GM18868 (cell line): Measurements from ENCODE around the gene RGS12.

Experiments
- ATAC-seq: cut with Tn5 transposase; IDR thresholded peaks from one replicate; pipeline ENCODE4 v1.9.1; 2021; ENCODE audit warnings: mild to moderate bottlenecking, moderate library complexity; ENCODE audit not compliant: unreplicated experiment

Gene RGS12

DNA sequence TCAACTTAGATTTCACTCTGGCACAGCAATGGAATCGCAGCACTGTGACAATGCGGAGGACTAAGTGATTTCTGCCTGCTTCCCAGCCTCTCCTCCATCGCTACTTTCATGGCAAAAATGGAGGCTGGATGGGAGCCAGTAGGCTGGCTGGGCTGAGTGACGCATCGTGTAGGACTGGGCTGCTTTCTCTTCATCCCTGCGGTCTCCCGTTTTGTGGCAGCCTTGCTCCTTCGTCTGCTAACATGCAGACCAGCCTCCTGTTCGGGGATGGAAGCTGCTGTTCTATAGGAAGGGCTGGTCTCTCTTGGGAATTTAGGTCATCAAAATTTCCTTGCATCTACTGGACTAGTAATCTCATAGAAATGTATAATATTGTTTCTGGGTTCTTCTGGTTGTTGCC is 15.8 kb upstream of the RGS12 start:
- no peak for ATAC-seq

DNA sequence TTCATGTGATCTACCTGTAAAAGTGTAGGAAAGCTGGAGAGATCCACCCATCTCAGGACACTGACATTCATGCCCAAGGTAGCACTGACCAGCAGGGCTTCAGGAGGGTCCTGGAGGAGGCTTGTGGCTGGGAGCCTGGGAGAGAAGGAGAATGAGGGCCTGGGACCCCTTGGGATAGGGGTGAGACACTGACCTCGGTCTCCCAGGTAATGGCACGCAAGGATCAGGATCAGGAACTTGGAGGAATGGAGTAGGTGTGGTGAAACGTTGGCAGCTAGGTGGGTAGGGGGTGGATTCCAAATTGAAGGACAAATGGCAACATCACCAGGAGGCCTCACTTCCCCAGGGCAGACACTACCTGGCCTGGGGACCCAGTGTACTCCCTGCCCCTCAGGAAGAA is 12.4 kb upstream of the RGS12 start:
- no peak for ATAC-seq

DNA sequence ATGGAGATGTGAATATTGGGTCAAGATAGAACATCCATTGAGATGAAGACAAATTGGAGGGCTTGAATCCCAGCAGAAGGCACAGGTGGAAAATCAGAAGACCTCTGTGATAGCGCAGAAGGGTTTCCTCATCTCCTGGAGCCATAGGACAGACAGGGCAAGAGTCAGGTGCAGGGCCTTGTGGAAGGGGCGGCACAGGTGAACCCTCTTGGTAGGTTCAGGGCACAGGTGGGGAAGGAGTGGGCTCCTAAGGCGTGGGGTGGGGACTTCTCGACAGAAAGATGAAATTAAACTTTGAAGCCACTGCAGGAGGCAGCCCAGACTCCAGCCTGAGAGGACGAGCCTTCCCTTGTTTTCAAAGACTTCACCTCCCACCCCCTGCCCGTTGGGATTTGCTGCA is 9.3 kb upstream of the RGS12 start:
- ATAC-seq: no peak

DNA sequence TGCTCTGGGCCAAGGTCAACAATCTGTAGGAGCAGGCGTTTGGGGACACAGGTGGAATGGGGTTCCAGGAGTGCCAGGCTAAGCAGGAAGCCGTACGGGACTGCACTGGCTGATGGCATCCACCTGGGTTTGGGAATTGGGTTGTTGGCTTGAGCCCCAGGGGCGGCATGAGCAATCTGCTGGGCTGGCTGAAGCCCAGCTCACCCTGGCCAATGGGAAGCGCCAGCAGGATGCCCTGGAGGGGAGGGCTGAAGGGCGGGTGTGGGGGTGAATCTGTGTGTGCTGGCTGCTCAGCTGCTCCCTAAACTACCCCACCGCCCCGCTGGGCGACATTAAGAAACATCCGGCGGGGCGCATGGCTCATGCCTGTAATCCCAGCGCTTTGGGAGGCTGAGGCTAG is 8.9 kb upstream of the RGS12 start:
- ATAC-seq: no peak

DNA sequence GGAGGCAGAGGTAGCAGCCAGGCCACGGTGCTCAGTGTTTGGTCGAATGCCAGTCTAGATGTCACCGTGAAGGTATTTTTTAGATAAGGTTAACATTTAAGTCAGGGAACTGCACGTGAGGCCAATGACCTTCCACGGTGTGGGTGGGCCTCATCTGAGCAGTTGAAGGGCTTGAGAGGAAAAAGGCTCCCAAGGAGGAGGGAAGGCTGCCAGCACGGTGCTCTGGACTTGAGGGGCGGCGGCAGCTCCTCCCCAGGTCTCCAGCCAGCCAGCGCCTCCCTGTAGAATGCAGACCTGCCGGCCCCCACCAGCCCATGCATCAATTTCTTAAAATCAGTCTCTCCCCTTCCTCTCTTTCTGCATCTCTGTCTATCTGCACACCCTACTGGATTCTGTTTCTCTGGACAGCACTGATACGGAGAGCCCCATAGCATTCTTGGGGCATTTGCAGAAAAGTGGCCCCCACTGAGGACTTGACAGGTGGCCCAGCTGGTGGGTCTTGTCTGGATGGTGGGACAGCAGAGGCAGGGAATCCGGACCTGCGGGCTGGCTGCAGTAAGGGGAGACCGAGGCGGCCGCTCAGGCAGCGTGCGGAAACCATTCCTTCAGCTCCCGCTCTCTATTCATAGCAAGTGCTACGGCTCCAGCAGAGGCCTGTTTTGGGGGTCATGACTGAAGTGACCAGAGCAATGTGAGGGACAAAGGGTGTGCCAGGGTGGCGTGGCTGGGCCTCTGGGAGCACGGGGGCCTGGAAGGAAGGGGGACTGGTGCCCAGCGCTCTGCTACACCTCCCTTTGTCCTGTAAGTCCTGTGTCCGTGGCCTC is 7.9 kb upstream of the RGS12 start:
- no peak for ATAC-seq

DNA sequence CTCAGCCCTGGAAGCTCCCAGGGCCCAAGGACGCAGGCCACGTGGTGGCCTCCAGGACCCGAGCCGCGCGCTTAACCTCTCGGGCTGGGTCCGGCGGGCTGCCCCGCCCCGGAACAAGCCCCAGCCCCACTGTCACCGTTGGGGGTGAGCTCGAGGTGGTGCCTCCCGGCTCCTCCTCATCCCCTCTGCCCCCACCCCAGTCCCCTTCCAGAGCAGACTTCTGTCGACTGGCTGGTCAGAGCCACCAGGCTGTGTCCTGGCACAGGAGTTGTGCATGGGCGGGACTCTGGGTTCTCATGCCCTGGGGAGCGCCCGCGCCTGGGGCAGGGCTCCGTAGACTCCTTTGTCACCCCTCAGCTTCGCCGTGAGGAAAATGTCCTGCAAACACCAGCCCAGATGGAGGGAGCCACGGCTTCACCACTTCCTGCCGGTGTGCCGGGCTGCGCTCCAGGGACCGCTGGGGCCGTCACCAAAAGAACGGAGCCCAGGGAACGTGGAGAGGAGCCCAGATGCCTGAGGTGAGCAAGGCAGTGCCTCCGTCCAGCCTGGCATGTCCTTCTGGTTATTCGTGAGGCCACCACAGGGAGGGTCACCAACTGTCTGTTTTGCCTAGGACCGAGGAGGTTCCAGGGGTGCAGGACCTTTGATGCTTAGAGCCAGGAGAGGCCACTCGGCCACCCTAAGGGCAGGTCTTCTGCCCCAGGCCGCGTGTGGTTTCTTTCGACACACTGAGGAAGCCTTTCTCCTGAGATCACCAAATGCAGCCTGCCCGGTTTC is 7.1 kb upstream of the RGS12 start:
- peak; percentile 32 for ATAC-seq

DNA sequence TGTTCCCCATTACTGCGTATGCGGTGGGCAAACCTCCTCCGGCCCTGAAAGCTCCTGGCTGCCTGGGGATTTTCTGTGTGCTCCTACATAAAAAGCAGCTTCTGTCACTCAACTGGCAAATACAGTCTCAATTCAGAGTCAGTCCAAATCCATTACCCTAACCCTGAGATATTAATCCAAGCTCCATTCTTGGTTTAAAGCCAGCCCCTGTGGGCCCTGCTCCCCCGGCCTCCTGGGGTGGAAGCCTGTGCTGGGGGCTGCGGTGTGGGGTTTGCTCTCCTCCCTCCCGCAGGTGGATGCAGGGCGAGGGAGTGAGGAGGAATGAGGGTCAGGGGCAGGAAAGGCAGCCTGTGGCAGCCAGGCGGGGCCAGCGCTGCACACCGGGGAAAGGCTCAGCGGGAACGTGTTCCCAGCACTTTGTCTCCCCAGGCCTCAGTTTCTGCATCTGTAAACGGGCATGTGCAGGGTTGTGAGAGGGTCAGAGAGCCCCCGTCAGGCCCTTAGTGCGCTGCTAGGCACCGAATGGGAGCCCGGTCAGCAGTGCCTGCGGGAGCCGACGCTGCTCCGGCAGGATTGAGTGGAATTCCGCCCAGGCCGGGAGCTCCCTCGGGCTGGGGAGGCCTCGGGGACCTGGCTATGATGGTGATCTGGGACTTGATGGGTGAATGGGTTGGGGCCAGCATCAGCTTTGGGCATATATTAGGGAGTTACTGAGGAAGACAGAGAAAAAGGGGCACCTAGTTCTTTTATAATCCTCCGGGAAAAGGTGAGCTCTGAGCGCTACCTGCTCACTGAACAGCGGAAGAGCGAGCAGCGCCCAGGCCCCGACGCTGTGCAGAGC is 6.3 kb upstream of the RGS12 start:
- ATAC-seq: peak; percentile 92

DNA sequence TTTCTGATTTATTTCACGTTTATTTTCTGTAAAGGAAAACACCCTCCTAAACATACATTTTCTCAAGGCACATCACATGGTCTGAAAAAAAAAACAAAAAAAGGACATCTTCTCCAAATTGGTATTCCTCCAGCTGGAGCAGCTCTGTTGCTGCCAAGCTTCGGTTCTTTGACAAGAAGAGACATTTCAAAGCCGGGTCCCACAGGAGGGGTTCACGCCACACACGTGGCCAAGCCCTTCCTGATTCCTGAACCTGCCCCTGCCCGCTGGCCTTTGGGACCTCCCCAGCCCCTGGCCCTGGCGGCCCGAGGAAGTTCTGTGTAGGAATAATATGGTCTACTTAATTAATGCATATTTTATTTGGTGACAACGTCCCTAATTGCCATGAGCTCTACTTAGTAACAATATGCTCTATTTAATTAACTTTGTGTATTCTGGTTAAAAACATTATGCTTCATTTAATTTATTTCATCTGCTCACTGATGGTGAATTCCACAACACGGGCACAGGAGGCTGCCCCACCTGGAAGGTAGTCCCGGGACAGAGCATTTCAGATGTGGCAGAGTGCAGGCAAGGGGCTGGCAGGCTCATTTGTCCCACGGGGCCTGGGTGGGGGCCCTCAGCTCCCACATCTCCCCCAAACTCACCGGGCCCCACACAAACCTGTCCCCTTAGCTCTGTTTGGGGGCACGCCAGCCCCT is 5.4 kb upstream of the RGS12 start:
- no peak for ATAC-seq

DNA sequence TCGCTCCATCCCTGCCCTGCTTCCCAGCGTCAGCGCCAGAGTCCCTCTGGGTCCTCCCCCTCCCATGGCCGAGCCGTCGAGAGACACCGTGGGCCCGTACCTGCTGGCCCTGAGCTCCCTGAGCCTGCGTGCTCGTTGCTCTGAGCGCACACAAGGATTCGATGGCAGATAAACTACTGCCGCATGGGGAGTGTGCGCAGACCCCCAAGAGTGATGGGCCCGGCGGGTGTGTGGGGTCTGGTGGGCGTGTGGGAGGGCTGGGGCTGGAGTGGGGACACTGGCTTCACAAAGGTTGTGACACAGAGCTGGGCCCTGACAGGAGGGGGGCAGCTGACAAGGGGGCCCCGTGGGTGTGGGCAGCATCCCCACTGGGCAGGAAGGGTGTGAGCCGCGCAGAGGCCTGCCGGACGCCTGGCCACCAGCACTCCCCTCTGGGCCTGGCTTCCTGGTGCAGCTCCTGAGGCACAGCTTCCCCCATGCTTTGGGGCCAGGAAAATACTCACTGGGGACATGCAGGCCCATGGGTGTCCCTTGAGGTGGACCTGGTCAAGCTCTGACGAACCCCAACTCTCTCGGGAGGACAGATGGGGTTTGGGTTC is 4.8 kb upstream of the RGS12 start:
- no peak for ATAC-seq

DNA sequence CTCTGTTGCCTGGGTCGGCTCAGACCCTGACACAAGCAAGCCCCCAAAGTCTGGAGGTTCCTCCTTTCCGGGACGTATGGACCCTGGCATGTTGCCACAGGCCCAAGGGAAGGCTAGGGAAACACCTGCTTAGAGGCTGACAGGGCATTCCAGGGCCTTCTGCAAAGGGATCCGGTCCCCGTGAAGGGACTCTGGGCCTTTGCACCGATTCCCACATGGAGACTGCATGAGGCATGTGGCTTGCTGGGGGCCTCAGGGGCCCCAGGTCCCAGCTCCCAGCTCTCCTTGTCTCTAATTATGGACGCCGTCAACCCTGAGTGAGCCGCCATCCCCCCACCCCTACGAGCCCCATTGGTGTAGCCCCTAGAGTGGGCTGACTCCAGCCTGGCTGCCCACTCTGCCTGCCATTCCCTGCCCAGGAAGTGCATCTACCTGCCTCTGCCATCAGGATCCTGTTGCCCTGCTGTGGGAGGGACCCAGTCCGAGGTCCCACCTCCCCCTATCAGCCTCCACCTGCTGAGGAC is 4.2 kb upstream of the RGS12 start:
- ATAC-seq: no peak

DNA sequence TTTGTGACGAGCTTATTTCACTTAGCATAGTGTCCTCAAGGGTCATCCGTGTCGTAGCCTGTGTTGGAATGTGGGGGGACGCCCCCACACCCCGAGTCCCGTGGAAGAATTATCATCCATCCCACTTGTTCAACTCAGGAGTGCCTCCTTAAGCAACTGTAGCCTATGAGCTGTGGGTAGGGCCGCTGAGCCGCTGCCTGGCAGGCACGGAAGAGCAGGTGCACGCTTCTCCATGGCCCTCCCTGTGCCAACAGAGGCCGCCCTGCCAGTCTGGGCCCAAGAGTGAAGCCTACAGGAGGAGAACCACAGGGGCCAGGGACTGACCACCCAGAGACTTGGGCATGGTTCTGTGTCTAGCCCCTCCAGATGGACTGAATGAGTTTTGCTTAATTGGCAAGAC is 2.3 kb upstream of the RGS12 start:
- no peak for ATAC-seq

DNA sequence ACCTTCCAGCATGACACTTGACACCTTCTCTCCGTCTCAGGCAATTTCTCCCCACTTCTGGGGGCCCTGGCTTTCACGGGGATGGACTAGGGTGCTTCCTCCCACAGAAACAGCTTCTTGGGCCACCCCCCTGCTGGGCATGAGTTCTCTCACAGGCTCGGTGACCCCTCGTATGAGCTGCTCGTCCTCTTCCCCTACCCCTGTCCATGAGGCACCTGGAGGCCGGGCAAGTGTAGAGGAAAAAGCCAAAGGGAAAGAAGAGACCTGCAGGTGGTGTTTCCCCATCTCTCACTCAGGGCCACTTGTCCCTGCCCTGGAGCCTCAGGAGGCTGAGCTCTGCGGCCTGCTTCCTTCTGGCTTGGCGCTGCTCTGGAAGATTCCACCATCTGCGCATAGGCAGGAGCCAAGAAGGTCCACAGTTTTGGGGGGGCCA is 1.9 kb upstream of the RGS12 start:
- no peak for ATAC-seq

DNA sequence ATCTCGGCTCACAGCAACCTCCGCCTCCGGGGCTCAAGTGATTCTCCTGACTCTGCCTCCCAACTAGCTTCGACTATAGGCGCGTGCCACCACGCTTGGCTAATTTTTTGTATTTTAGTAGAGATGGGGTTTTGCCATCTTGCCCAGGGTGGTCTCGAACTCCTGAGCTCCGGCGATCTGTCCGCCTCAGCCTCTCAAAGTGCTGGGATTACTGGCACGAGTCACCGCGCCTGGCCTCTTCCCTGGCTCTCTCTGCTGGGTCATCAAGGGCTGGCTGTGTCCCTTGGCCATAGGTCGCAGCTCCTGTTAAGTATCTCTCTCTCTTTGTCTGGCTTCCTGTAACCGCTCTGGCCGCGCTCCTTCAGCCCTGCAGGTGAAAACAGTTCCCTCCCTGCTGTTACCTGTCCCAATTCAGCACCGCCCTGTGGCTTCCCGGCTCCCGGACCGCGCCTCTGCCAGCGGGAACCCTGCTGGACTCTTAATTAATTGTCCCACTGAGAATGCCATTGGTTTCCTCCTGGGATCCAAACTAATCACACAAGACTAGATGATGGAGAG is 1.3 kb upstream of the RGS12 start:
- no peak for ATAC-seq

DNA sequence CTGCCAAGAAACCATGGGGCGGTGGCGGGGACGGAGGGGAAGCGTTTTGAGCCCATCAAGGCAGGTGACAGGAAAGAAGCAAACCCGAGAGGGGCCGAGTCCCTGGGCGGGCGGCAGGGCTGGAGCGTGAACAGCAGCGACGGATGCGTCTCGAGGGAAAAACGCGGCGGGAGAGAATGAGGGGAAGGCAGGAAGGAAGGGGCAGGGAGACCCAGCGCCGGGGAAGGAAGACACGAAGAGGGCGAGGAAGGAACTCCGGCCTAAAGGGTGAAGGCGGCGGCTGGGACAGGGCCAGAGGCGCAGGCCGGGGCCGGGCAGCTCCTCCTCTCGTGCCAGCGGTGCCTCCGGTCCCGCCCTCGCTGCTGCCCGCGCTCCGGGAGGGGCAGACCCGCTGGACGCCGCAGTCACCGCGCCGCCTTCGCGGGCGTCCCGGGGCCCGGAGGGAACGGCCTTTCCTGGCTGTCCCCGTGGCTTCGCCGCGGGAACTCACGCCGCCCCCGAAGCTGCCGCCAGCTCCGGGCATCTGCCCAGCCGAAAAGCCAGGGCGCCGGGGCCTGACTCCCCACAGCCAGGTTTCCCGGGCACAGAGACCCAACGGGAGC is 751 bp upstream of the RGS12 start:
- no peak for ATAC-seq

DNA sequence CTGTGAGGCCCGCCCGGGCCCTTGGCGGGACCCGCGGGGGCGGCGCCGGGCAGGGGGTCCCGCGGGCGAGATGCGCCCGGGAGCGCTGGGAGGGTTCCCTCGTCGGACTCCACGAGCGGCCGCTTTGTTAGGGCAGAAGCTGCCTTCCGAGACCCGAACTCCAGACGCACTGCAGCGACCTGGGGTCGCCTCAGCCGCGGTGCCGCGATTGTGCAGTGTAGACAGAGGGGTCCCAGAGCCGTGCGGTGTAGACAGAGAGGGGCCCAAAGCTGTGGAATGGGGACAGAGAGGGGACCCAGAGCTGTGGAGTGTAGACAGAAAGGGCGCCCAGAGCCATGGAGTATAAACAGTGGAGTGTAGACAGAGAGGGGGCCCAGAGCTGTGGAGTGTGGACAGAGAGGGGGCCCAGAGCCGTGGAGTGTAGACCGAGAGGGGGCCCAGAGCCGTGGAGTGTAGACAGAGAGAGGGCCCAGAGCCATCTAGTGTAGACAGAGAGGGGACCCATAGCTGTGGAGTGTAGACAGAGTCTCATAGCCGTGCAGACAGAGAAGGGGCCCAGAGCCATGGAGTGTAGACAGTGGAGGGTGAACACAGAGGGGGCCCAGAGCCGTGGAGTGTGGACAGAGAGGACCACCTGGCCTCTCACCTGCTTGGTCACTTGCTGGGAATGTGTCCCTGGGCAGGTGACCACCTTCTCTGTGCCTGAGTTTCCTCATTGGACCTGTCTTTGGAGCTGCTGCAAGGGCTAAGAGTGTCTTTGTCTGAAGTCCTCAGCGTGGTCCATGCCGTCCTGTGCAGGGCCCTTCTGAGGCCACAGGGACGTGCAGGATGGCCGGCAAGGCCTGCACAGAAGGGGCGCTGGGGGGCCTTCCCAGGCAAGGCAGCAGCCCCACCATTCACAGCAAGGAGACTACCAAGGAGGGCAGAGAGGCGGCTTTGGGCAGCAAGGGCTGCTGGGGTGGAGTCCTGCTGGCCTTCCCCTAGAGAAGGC is 875 bp downstream of the RGS12 start:
- ATAC-seq: no peak

DNA sequence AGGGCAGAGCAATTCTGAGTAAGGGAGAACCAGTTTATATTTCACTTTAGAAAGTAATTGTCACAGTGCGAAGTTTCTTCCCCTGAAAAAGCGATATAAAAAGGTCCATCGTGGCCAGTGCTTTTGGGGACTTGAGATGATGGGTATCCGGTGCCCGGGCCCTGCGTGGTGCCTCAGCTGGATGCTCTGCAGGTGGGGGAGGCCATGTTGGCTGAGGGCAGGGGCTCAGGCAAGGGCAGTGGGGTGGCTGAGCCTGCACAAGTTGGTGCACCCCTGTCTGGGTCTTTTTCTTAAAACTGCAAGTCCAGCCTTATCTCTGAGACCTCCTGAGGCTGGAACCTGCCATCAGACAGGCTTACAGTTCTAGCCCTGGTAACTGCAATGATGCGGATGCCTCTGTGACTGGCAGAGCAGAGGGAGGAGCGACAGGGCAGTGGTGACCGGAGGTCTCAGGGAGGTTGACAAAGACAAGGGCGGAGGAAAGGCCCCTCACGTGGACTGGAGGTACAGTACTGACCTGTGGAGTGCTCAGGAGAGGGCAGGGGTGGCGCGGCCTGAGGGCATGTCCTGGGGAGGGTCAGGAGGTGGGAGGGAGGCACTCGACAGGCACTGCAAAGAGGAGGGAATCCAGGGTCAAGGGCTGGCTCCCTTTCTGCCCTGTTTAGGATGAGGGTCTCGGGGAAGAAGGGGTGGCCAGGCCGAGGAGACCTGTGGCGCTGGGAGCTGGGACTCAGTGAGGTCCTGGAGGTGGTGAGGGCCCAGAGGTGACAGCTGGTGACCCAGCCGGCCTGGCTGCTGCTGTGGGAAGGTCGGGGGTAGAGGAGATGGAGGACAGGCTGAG is 1.8 kb downstream of the RGS12 start:
- no peak for ATAC-seq

DNA sequence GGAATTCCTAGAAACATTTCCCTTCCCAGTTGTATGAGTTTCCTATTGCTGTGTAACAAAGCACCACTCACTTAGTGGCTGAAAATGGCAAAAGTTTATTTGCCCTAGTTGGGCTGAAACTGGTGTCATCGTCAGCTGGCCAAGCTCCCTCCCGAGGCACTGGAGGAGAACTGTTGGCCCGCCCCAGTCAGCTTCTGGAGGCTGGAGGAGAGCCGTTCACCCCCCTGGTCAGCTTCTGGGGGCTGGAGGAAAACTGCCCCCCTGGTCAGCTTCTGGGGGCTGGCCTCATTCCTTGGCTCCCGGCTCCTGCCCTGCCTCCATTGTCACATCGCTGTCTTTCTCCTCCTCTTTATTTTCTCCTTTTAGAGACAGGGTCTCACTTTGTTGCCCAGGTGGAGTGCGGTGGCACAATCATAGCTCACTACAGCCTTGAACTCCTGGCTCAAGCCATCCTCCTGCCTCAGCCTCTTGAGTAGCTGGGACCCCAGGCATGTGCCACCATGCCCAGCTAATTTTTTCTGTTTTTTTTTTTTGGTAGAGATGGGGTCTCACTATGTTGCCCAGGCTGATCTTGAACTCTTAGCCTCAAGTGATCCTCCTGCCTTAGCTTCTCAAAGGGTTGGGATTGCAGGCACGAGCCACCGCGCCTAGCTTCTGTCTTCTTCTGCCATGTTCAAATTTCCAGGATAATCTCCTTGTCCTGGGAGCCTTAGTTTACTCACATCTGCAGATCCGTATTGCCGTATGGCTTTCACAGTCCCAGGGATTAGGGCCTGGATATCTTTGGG is 3.2 kb downstream of the RGS12 start:
- ATAC-seq: no peak
